HL-60 (cell line): ENCODE results near the gene ACVR1B.

Source experiments
- DNase-seq, 2 experiments: peaks; one replicate each; pipeline ENCODE4 v3.0.0-alpha.2; 2010 to 2020; ENCODE audit warnings: low read depth in 1 of 2, low spot score in 1 of 2
- H3K27ac ChIP-seq: fragments of 250-450 bp; sonication (Bioruptor Pico); replicated peaks from 2 replicates; pipeline ENCODE4 v1.5.1; 2020; ENCODE audit warnings: mild to moderate bottlenecking, moderate library complexity
- H3K27me3 ChIP-seq: fragments of 250-450 bp; sonication (Bioruptor Pico); 2 replicates; pipeline ENCODE4 v1.5.1; 2021; ENCODE audit warnings: mild to moderate bottlenecking, moderate library complexity; ENCODE audit not compliant: insufficient read depth, poor library complexity, severe bottlenecking
- H3K4me3 ChIP-seq: replicated peaks from 2 replicates; pipeline ENCODE4 v1.5.1; 2011; ENCODE audit warnings: mild to moderate bottlenecking, control low read depth, low read length; ENCODE audit not compliant: insufficient read depth
- GABPA ChIP-seq: IDR thresholded peaks from 2 replicates; pipeline ENCODE4 v1.6.1; 2012; ENCODE audit warnings: low read depth
- POLR2AphosphoS5 ChIP-seq: IDR thresholded peaks from 2 replicates; pipeline ENCODE4 v1.6.1; 2012; ENCODE audit warnings: low read depth
- SPI1 ChIP-seq: IDR thresholded peaks from 2 replicates; pipeline ENCODE4 v1.6.1; 2012; ENCODE audit warnings: low read depth, mild to moderate bottlenecking, borderline replicate concordance
- TF ChIP-seq, protein P1 (sequence below): IDR thresholded peaks from one replicate; pipeline ENCODE4 v1.5.1; 2011; ENCODE audit warnings: low read length, control low read depth, inconsistent platforms; ENCODE audit not compliant: insufficient read depth
- TF ChIP-seq, protein P2 (sequence below): IDR thresholded peaks from 2 replicates; pipeline ENCODE4 v1.6.1; 2012; ENCODE audit warnings: low read depth; ENCODE audit not compliant: insufficient replicate concordance

The ACVR1B gene

DNA sequence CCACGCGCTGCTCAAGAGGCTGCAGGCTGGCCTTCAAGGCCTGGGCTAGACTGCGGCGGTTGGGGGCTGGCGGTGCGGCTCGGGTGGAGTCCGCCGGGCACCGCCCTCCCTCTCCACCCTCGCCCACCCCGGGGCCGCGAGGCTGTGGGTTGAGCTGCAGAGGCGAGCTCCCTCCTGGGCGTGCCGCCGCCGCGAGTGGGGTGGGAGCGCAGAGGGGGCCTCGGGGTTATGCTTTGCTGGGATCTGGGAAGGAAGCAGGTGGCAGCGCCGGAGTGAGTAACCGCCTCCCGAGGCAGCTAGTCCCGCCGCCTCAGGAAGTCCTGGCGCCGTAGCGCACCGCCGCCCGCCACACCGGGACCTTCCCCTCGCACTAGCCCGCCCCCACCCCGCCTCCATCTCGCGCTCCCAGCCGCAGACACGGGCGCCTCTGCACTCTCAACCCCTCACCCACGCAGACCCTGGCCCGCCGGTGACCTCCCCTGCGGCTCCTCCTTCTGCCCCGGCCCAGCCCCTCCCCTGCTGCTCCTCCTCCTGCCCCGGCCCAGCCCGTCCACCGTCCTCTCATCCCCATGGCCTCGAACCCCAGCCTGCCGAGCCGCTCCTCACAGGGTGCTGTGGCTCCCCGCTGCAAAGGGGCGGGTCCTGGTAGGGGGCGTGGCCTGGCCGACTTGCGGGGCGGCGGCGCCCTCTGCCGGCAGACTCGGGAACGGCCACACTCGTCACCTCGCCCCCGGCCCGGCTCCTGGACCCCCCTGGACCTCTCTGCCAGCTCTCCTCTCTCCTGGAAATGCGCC is 71.9 kb downstream of the ACVR1B start:
- H3K4me3 ChIP-seq = peak overlapping the region; percentile 51
- peak; percentile 74 to 87 for DNase-seq
- H3K27me3 ChIP-seq = no peaks in the 10 kb centered on the region
- TF ChIP-seq SPI1 (no peak), POLR2AphosphoS5 (no peak)
- TF ChIP-seq, protein P1, sequence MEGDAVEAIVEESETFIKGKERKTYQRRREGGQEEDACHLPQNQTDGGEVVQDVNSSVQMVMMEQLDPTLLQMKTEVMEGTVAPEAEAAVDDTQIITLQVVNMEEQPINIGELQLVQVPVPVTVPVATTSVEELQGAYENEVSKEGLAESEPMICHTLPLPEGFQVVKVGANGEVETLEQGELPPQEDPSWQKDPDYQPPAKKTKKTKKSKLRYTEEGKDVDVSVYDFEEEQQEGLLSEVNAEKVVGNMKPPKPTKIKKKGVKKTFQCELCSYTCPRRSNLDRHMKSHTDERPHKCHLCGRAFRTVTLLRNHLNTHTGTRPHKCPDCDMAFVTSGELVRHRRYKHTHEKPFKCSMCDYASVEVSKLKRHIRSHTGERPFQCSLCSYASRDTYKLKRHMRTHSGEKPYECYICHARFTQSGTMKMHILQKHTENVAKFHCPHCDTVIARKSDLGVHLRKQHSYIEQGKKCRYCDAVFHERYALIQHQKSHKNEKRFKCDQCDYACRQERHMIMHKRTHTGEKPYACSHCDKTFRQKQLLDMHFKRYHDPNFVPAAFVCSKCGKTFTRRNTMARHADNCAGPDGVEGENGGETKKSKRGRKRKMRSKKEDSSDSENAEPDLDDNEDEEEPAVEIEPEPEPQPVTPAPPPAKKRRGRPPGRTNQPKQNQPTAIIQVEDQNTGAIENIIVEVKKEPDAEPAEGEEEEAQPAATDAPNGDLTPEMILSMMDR = peak; percentile 71
- TF ChIP-seq, protein P2, sequence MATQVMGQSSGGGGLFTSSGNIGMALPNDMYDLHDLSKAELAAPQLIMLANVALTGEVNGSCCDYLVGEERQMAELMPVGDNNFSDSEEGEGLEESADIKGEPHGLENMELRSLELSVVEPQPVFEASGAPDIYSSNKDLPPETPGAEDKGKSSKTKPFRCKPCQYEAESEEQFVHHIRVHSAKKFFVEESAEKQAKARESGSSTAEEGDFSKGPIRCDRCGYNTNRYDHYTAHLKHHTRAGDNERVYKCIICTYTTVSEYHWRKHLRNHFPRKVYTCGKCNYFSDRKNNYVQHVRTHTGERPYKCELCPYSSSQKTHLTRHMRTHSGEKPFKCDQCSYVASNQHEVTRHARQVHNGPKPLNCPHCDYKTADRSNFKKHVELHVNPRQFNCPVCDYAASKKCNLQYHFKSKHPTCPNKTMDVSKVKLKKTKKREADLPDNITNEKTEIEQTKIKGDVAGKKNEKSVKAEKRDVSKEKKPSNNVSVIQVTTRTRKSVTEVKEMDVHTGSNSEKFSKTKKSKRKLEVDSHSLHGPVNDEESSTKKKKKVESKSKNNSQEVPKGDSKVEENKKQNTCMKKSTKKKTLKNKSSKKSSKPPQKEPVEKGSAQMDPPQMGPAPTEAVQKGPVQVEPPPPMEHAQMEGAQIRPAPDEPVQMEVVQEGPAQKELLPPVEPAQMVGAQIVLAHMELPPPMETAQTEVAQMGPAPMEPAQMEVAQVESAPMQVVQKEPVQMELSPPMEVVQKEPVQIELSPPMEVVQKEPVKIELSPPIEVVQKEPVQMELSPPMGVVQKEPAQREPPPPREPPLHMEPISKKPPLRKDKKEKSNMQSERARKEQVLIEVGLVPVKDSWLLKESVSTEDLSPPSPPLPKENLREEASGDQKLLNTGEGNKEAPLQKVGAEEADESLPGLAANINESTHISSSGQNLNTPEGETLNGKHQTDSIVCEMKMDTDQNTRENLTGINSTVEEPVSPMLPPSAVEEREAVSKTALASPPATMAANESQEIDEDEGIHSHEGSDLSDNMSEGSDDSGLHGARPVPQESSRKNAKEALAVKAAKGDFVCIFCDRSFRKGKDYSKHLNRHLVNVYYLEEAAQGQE = no peak
- H3K27ac ChIP-seq = peak overlapping the region; percentile 80

DNA sequence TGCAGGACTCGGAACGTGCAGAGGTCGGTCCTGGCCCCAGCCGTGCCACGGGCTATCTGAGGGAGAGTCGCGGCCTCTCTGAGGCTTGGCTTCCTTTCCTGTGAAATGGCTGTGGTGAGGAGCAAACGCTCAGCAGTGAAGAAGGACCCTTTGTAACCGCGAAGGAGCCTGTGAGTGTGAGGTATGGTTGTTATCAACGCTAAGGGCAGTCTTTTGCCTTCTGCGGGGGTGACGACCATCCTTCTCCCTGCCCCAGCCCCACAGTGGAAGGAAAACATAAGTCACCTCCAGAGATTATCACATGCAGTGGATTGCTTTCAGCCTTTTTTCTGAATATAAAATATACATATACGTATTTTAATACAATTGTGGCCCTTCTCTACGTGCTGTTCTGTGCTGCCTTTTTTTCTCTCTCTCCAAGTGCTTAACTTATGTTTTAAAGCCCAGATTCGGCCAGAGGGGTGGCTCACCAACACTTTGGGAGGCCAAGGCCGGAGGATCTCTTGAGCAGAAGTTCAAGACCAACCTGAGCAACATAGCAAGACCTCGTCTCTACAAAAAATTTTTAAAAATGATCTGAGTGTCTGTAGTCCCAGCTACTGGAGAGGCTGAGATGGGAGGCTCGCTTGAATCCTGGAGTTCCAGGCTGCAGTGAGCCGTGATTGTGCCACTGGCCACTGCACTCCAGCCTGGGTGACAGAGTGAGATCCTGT is 72.6 kb downstream of the ACVR1B start:
- Histone ChIP-seq H3K27me3 (no peaks in the 10 kb centered on the region), H3K27ac (peak overlapping the region; percentile 80), H3K4me3 (peak overlapping the region; percentile 51)
- TF ChIP-seq GABPA (no peak), POLR2AphosphoS5 (no peak), SPI1 (no peak)
- TF ChIP-seq, protein P1 = no peak
- TF ChIP-seq, protein P2 = no peak
- no peak for DNase-seq

DNA sequence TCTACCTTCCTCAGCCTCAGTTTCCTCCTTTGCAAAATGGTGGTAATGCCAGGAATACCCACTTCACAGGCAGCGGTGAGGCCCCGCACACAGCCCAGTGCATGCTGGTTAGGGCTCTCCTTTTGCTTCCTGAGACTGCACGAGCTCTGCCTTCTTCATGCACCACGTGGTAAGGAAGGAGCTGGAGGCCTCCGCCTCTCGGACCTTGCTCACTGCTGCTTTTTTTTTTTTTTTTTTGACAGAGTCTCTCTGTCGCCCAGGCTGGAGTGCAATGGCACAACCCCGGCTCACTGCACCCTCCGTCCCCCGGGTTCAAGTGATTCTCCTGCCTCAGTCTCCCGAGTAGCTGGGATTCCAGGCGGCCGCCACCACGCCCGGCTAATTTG is 73.3 kb downstream of the ACVR1B start:
- peak; percentile 88 to 92 for DNase-seq
- Histone ChIP-seq H3K27me3 (no peaks in the 10 kb centered on the region), H3K27ac (peak overlapping the region; percentile 80), H3K4me3 (peak overlapping the region; percentile 51)
- TF ChIP-seq, protein P2 = peak; percentile 47
- TF ChIP-seq, protein P1 = no peak
- peak; percentile 88 for TF ChIP-seq POLR2AphosphoS5
